A549 (cell line): ENCODE results near the gene TRAPPC1.

Experiments
- EP300 ChIP-seq, 2 experiments: fragments of >200 bp; sonication (Bioruptor Twin); formaldehyde crosslinking; IDR thresholded peaks; 2 replicates in 1 of 2; 3 replicates in 1 of 2; pipeline ENCODE4 v1.6.1; 2016 to 2017
- JUN ChIP-seq, 2 experiments: fragments of >200 bp; sonication (Bioruptor Twin); formaldehyde crosslinking; IDR thresholded peaks; 2 replicates in 1 of 2; 3 replicates in 1 of 2; pipeline ENCODE4 v1.6.1; 2016 to 2017
- POLR2A ChIP-seq: IDR thresholded peaks from 2 replicates; pipeline ENCODE4 v1.6.1; 2012; ENCODE audit warnings: mild to moderate bottlenecking, low read length
- TFCP2L1 ChIP-seq: fragments of 250-450 bp; sonication (Bioruptor Pico); IDR thresholded peaks from 2 replicates; pipeline ENCODE4 v1.5.0; 2021; ENCODE audit warnings: mild to moderate bottlenecking
- TF ChIP-seq, protein P1 (sequence below): fragments of >200 bp; sonication (Bioruptor Twin); formaldehyde crosslinking; IDR thresholded peaks from 3 replicates; pipeline ENCODE4 v1.5.1; 2016
- TF ChIP-seq, protein P2 (sequence below): fragments of 450-650 bp; IDR thresholded peaks from 2 replicates; pipeline ENCODE4 v1.6.1; 2014; ENCODE audit warnings: antibody characterized with exemption

GRCh38 chr17:7893187-7893880, 38.4 kb downstream of the TRAPPC1 start:
- TF ChIP-seq, protein P1, sequence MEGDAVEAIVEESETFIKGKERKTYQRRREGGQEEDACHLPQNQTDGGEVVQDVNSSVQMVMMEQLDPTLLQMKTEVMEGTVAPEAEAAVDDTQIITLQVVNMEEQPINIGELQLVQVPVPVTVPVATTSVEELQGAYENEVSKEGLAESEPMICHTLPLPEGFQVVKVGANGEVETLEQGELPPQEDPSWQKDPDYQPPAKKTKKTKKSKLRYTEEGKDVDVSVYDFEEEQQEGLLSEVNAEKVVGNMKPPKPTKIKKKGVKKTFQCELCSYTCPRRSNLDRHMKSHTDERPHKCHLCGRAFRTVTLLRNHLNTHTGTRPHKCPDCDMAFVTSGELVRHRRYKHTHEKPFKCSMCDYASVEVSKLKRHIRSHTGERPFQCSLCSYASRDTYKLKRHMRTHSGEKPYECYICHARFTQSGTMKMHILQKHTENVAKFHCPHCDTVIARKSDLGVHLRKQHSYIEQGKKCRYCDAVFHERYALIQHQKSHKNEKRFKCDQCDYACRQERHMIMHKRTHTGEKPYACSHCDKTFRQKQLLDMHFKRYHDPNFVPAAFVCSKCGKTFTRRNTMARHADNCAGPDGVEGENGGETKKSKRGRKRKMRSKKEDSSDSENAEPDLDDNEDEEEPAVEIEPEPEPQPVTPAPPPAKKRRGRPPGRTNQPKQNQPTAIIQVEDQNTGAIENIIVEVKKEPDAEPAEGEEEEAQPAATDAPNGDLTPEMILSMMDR = no peak
- TF ChIP-seq EP300 (IDR thresholded peaks at IDR 0.05) = no peak
- no peak for TF ChIP-seq TFCP2L1
- TF ChIP-seq, protein P2, sequence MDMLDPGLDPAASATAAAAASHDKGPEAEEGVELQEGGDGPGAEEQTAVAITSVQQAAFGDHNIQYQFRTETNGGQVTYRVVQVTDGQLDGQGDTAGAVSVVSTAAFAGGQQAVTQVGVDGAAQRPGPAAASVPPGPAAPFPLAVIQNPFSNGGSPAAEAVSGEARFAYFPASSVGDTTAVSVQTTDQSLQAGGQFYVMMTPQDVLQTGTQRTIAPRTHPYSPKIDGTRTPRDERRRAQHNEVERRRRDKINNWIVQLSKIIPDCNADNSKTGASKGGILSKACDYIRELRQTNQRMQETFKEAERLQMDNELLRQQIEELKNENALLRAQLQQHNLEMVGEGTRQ = no peak
- no peak for TF ChIP-seq POLR2A
- no peak for TF ChIP-seq JUN (IDR thresholded peaks at IDR 0.05)
